H54 (cell line): ENCODE measurements around the gene DSC1.

Experiments used
- DNase-seq: peaks from one replicate; pipeline ENCODE4 v3.0.0; 2011; ENCODE audit warnings: low spot score, mixed read lengths; ENCODE audit not compliant: insufficient read length
- FAIRE-seq: peaks from 3 replicates; lab custom pipeline; 2011; peaks lifted over from hg19 to GRCh38; lab: Jason Lieb, UNC
- POLR2A ChIP-seq: IDR thresholded peaks from 2 replicates; pipeline ENCODE4 v1.6.1; 2011; ENCODE audit warnings: low read depth, mild to moderate bottlenecking, low read length

The DSC1 gene

GRCh38 chr18:31104444-31104843 is 58.2 kb downstream of the DSC1 start:
- FAIRE-seq = no peak
- TF ChIP-seq POLR2A = no peak
- no peak for DNase-seq

GRCh38 chr18:31103423-31103822 is 59.2 kb downstream of the DSC1 start:
- DNase-seq (no peak), FAIRE-seq (no peak)
- TF ChIP-seq POLR2A = no peak

- FAIRE-seq (no peak), DNase-seq (no peak)
- TF ChIP-seq POLR2A = no peak
Observed at GRCh38 chr18:31102941-31103340, 59.7 kb downstream of the DSC1 start.

- TF ChIP-seq POLR2A = no peak
- no peak for DNase-seq
- no peak for FAIRE-seq
Observed at GRCh38 chr18:31102025-31102684, 60.5 kb downstream of the DSC1 start, which contains the start of gene DSC2. DSC2 (minus strand) TSS chr18:31102421; CDS start chr18:31101971, 450 bp downstream.

- DNase-seq (no peak), FAIRE-seq (no peak)
- no peak for TF ChIP-seq POLR2A
Observed at GRCh38 chr18:31101183-31102024, 61.3 kb downstream of the DSC1 start.

GRCh38 chr18:31100436-31101182 is 62.0 kb downstream of the DSC1 start:
- DNase-seq (no peak), FAIRE-seq (no peak)
- no peak for TF ChIP-seq POLR2A

GRCh38 chr18:31099450-31100230 is 63.0 kb downstream of the DSC1 start:
- FAIRE-seq (no peak), DNase-seq (no peak)
- no peak for TF ChIP-seq POLR2A

- no peak for TF ChIP-seq POLR2A
- no peak for DNase-seq
- FAIRE-seq = no peak
Observed at GRCh38 chr18:31098878-31099277, 63.8 kb downstream of the DSC1 start.

GRCh38 chr18:31097666-31098065 is 65.0 kb downstream of the DSC1 start:
- DNase-seq = no peak
- TF ChIP-seq POLR2A = no peak
- no peak for FAIRE-seq

- DNase-seq (no peak), FAIRE-seq (no peak)
- no peak for TF ChIP-seq POLR2A
Observed at GRCh38 chr18:31093880-31094279, 68.8 kb downstream of the DSC1 start.

- no peak for TF ChIP-seq POLR2A
- no peak for DNase-seq
- no peak for FAIRE-seq
Observed at GRCh38 chr18:31093294-31093693, 69.4 kb downstream of the DSC1 start.

- FAIRE-seq (no peak), DNase-seq (no peak)
- TF ChIP-seq POLR2A = no peak
Observed at GRCh38 chr18:31091350-31091749, 71.3 kb downstream of the DSC1 start.

- DNase-seq (no peak), FAIRE-seq (no peak)
- TF ChIP-seq POLR2A = no peak
Observed at GRCh38 chr18:31088532-31088931, 74.1 kb downstream of the DSC1 start.

GRCh38 chr18:31079973-31080372 is 82.7 kb downstream of the DSC1 start:
- no peak for TF ChIP-seq POLR2A
- DNase-seq (no peak), FAIRE-seq (no peak)
